Caki2 (cell line): ENCODE measurements around the gene ANGPTL5. TPM values are rescaled to one million over a fixed set of nuclear protein-coding genes. Genes with fewer than 3 reads are reported as not detected.
"Not testable (repeated sequence)": the region's sequence is repeated elsewhere in the genome, so short reads cannot be mapped to it uniquely, and the experiment has no call there.

Experiments
- DNase-seq: peaks from one replicate; pipeline ENCODE4 v3.0.0-alpha.2; 2015; ENCODE audit warnings: low read depth
- in situ Hi-C: cut with HindIII; loops from 2 replicates; pipeline ENCODE4 v1.10.0; 2016; ENCODE audit warnings: low sequenced_read_pairs, low pct_unique_long_range_greater_than_20kb, mixed read lengths
- total RNA-seq: library from RNA; depleted of rRNA; stranded (reverse); fragments of >200 nt; shearing (Covaris generic); gene quantifications from 2 replicates; pipeline ENCODE4 v1.2.3, GENCODE V29; 2014; ENCODE audit warnings: low replicate concordance

Gene ANGPTL5
- total RNA-seq, 1 experiment from 2014 or later = not detected

- in situ Hi-C loops = no loop called here
Observed at GRCh38 chr11:101909087-101909486, 7.2 kb downstream of the ANGPTL5 start.

GRCh38 chr11:101907815-101908214, 8.5 kb downstream of the ANGPTL5 start:
- in situ Hi-C loops = no loop called here
- no peak for DNase-seq

More at GRCh38 chr11:101909087-101909486, 7.2 kb downstream of the ANGPTL5 start:
- DNase-seq = no peak

GRCh38 chr11:101894505-101894904, 21.8 kb downstream of the ANGPTL5 start:
- in situ Hi-C loops = no loop called here
- DNase-seq = no peak

- no peak for DNase-seq
- in situ Hi-C loops = no loop called here
Observed at GRCh38 chr11:101889767-101890166, 26.6 kb downstream of the ANGPTL5 start.

- in situ Hi-C loops = no loop called here
- DNase-seq = no peak
Observed at GRCh38 chr11:101885631-101886030, 30.7 kb downstream of the ANGPTL5 start.

- in situ Hi-C loops = no loop called here
- no peak for DNase-seq
Observed at GRCh38 chr11:101881586-101881985, 34.7 kb downstream of the ANGPTL5 start.

GRCh38 chr11:101880222-101880621, 36.1 kb downstream of the ANGPTL5 start:
- in situ Hi-C loops = no loop called here

GRCh38 chr11:101872171-101872882, 44.0 kb downstream of the ANGPTL5 start:
- no peak for DNase-seq
- in situ Hi-C loops = no loop called here

More at GRCh38 chr11:101880222-101880621, 36.1 kb downstream of the ANGPTL5 start:
- peak; percentile 44 for DNase-seq

GRCh38 chr11:101870510-101870909, 45.8 kb downstream of the ANGPTL5 start:
- DNase-seq = peak; percentile 32
- in situ Hi-C loops = no loop called here

GRCh38 chr11:101867951-101868350, 48.4 kb downstream of the ANGPTL5 start:
- peak; percentile 40 for DNase-seq
- in situ Hi-C loops = no loop called here

- in situ Hi-C loops = no loop called here
Observed at GRCh38 chr11:101866619-101867491, 49.5 kb downstream of the ANGPTL5 start.

GRCh38 chr11:101864098-101864497, 52.2 kb downstream of the ANGPTL5 start:
- in situ Hi-C loops = no loop called here
- no peak for DNase-seq

More at GRCh38 chr11:101866619-101867491, 49.5 kb downstream of the ANGPTL5 start:
- peak; percentile 79 for DNase-seq

GRCh38 chr11:101863361-101863760, 53.0 kb downstream of the ANGPTL5 start:
- in situ Hi-C loops = no loop called here
- DNase-seq = peak; percentile 33

GRCh38 chr11:101862391-101863233, 53.7 kb downstream of the ANGPTL5 start:
- in situ Hi-C loops = no loop called here

GRCh38 chr11:101860696-101861427, 55.5 kb downstream of the ANGPTL5 start:
- in situ Hi-C loops = no loop called here
- DNase-seq = peak; percentile 69

More at GRCh38 chr11:101862391-101863233, 53.7 kb downstream of the ANGPTL5 start:
- peak; percentile 51 for DNase-seq

GRCh38 chr11:101852260-101852659, 64.1 kb downstream of the ANGPTL5 start:
- in situ Hi-C loops = not testable (repeated sequence)
- peak; percentile 39 for DNase-seq

- DNase-seq = no peak
- in situ Hi-C loops = no loop called here
Observed at GRCh38 chr11:101848262-101848661, 68.1 kb downstream of the ANGPTL5 start.

GRCh38 chr11:101844608-101845007, 71.7 kb downstream of the ANGPTL5 start:
- DNase-seq = no peak
- in situ Hi-C loops = no loop called here
